NCI-H345 treated with DMSO at 0.1 percent for 48 hours (cell line): ENCODE measurements around the gene PRKCSH.
"Not testable (repeated sequence)": the region's sequence is repeated elsewhere in the genome, so short reads cannot be mapped to it uniquely, and the experiment has no call there.

Experiments
- DNase-seq: peaks from one replicate; lab custom pipeline; 2025; ENCODE audit not compliant: unreplicated experiment; lab: John Stamatoyannopoulos, UW

The PRKCSH gene

DNA sequence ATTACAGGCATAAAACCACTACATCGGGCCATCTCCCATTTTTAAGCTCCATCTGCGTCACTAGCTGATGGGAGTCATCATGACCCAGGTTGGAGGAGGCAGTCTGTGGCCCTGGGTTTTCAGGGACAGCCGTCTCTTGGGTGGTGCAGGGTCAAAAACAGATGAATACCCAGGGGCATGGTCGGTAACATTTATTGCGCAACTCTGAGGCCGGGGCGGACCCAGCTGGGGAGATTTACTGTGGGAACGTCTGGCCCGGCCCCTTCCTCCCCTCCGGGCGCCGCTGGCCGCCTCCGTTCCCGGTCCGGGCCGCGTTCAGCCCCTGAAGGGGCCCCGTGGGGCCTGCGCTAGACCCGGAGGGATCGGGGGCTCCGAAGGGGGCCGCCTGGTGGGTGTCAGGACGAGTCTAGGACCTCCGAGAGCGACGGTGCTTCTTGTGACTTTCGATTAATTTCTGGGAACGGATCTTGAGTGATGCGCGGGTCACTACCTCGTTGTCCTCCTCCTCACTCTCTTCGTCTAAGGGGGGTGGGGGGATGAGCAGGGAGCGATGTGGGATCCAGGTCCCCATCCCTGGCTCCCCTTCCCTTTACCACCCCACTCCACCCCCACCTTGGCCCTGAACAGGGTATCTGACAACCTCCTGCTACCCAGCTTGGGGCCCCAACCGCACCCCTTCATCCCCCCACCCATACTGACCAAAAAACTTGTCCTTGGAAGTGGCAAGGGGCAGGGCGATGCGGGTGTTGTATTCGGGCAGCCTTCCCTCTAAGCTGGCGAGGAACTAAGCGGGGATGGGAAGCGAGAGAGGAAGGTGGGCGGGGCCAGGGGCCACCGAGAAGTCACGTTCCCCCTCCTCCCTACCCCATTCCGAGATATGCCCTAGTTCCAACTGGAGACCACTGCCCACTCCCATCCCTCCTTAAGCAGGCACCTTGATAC is 14.7 kb upstream of the PRKCSH start:
- DNase-seq, result no peak

DNA sequence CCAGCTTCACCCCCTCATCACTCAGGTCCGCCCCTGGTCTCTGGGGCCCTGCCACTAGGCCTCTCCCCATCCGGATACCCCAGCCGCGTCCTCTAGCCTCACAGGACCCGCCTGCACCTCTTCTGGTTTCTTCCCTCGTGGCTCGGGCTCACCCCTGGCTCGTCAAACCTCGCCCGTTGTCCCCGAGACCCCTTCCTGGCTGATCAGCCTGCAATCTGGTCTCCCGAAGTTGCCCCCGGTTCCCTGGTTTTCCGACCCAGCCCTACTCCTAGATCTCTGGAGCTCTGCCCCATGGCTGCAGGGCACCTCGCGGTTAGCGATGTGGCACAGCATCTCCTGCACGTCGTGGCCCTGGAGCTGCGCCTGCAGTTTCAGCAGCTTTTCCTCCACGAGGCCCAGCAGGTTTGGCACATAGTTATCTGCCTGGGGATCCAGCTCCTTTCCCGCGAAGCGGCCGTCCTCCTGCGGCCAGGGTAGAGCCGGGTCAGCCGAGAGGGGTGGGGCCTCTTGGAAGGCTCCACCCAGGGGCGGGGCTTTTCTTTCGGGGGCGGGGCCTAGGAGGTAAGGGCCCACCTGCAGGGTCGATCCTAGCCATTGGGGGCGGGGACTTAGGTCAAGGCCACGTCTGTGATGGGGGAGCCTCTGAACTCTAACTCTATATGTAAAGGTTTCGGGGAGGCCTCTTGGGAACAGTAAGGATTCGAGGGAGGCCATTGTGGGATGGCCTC is 13.9 kb upstream of the PRKCSH start:
- no peak for DNase-seq

DNA sequence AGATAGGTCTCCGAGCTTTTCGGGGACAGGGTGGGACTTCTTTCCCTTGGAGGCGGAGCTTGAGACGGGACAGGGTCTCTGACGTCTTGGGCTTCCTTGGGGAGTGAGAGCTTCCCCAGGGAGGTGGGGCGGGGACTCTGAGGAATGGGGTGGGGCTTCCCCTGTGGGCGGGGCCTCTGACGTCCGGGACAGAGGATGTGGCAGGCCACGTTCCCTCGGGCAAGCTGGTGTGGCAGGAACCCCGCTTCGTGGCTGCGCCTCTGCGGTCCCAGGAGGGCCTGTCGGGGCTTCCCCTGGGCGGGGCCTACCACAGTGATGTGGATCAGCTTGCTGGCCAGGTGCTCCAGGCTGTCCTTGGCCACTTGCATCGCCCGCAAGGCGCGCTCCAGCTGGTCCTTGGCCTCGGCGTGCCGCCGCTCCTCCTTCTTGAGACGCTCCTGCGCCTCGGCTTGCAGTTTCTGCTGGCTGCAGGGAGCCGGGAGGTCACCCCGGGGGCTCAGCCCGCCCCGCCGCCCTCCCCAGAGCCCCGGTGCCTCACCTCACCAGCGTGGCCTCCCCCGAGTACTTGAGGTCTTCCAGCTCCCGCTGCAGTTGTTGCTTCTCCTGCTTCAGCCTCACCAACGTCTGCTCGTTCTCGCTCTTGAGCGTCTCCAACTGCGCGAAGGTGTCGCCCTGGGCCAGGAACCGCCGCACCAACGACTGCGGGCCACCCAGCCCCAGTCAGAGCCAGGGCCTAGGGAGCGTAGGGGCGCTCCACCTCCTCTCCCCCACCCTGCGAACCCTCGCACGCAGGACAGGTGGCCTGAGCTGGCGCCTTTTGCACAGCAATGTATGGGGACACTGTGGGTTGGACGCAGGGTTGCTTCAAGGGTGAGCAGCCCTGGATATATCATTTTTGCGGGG is 13.0 kb upstream of the PRKCSH start:
- DNase-seq, result no peak

DNA sequence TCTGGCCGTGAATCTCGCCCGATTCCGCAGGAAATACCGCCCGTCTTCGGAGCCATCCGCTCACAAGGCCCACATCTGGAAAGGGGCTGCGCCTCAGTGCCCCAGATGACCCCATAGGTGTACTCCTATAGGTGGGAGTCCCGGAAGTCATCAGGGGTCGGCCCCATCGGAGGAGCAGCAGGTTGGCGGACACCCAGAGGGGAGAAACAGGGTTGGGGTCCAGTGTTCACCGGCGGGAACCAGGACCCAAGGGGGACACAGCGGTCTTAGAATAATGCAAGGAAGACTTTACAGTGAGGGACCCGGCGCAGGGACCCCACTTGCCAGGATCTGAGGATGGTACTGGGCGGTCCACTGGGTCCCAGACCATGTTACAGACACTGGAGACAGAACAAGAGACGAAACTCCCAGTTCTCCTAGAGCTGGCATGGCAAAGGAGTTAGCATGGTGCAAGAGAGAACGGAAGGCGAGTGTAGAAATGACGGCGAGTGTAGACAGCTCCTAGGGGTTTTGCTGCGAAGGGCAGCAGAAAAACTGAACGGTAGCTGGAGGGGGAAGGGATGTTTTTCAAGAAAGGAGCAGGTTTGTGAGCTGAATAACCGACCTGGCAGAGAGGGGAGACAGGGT is 12.2 kb upstream of the PRKCSH start:
- DNase-seq, result no peak

DNA sequence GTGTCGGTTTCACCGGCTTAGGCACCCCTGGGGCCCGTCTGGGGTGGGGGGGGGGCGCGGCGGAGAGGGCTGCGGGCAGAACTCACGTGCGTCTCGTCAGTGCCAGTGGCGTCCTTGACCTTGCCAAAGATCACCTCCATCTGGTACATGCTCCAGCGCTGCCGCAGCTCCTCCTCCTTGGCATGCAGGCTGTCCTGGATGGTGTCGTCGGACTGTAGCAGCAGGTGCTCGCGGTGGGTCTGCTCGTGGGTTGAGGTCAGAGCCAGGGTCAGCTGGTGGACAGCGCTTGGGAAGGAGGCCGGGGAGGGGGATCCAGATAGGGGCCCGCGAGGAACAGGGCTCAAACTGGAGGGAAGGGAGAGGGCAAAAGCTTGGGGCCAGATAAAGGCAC is 11.6 kb upstream of the PRKCSH start:
- DNase-seq, result no peak

DNA sequence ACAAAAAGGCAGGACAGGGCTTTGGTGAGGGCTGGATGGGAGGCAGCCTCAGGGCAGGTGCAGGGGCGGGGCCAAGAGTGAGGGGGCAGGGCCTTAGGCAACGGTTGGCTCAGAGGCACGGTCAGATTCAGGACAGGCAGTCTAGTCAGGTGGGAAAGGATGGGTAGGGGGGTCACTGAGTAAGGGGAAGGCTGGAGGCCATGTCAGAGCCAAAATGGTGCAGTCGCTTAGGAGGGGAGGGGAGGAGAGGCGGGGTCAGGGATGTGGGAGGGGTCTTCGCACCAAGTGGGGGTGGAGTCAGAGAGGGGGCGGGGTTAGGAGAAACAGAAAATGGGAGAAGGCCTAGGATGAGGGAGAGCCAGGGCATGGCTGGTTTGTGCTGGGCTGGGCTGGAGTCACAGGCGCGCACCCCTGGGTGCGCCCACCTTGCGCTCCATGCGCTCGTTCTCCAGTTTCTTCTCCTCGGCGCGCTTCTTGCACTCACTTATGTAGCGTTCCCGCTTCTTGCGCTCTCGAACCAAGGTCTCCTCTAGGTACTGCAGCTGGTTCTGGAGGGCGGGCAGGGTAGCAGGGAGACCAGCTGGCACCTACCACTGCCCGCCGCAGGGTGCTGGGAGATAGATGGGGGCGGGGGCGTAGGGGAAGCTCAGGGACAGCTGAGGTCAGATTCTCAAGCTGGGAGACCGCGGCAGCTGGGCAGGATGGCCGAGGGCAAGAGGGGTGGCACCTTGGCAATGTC is 9.5 kb upstream of the PRKCSH start:
- no peak for DNase-seq

DNA sequence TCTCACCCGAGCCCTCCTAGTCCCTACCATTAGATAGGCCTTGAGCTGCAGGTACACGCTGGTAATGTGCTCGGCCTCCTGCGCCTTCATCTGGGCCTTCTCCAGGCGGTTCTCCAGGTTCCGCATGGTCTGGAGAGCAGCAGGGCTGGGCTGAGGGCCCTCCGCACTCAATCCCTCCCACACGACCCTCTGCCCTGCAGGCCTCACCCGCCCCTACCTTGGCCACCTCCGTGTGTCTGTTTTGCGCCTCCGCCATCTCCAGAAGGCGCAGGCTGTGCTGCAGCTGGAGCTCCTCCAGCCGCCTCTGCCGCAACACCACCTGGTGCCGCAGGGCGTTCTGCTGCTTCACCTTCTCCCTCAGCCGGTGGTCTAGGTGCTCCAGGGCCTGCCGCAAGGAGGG is 8.8 kb upstream of the PRKCSH start:
- no peak for DNase-seq

DNA sequence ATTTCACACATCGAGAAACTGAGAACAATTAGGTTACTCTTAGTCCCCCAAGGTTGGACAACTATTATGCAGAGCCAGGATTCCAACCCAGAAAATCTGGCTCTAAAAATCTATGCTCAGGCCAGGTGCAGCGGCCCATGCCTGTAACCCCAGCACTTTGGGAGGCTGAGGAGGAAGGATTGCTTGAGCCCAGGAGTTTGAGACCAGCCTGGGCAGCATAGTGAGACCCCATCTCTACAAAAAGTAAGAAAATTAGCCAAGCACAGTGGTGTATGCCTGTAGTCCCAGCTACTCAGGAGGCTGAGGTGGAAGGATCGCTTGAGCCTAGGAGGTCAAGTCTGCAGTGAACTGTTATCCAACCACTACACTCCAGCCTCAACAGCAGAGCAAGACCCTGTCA is 1.9 kb upstream of the PRKCSH start:
- not testable (repeated sequence) for DNase-seq

DNA sequence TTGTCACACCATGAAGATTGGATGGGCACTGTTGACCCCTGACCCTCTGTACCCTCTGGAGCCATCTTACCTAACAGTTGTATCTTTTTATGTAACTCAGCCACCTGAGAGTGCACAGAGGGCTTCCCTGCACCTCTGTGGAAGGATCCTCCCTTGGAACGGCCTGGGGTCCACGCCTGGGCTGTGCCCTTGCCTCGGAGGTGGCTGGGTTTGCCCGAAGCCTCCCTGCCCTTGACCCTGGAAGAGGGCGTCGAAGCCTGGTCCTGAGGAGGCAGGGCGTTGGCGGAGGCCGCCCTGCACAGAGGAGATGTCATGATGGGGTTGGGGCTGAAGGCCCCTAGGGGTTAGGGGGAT is 755 bp upstream of the PRKCSH start:
- no peak for DNase-seq

DNA sequence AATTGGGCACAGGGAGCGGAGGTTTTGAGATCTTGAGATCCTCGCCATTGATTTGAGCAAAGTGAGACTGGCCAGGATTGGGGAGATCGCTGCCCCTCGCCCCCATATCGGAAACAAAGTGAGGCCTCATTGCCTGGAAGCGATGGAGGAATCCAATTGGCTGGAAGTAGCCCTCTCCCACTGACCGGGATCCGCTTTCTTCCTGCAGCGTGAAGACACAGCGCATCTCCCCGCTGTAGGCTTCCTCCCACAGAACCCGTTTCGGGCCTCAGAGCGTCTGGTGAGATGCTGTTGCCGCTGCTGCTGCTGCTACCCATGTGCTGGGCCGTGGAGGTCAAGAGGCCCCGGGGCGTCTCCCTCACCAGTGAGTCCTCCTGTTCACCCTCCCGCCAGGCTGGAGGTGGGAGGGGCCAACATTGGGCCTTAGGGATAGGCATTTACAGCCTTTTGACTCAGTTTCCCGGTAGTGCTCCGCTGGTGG is 438 bp downstream of the PRKCSH start:
- DNase-seq, result no peak

DNA sequence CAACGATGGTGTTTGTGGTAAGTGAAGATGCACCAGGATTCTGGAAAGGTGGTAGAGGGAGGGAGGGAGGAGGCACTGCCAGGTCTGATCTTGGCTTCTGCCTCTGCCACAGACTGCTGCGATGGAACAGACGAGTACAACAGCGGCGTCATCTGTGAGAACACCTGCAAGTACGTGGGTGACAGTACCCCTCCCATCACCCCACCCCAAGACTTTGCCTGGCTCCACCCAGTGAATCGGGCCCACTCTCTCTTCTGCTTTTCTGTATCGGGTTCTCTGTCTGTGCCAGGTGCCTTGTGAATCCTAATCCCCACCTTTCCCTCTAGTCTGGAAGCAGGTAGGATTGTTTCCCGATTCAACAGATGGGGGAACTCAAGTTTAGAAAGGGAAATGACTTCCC is 2.5 kb downstream of the PRKCSH start:
- no peak for DNase-seq

DNA sequence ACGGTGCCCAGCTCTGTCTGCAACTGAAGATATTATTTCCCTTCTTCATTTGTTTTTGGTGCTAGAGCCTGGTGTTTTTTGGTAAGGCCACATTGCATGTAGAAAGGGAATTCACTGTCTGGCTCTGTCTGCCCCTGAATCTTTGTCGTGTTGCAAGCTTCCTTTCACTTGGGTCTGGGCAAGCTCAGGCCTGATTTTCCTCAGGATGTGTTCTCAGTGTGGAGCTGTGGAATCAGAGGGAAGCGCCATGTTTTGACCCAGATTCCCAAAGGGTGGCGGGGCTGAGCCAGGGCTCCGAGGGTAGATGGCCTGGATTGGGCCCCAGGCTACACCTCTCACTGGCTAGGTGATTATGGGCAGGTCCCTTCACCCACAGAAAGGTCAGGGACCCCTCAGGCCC is 8.6 kb downstream of the PRKCSH start:
- DNase-seq, result no peak

DNA sequence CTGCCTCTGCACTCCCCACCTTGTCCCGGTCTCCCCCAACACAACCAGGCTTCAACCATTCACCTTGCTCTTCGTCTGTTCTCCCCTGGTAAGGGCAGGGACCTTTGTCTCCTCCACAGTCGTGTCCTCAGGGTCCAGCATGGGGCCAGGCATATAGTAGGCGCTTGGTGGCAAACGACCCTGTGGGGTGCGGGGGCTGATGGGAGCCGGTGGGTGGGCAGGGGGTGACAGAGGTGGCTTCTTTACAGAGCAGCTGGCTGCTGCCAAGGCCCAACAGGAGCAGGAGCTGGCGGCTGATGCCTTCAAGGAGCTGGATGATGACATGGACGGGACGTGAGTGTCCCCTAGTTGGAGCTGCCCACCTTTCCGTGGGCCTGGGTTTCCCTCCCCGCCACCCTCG is 9.7 kb downstream of the PRKCSH start:
- no peak for DNase-seq

DNA sequence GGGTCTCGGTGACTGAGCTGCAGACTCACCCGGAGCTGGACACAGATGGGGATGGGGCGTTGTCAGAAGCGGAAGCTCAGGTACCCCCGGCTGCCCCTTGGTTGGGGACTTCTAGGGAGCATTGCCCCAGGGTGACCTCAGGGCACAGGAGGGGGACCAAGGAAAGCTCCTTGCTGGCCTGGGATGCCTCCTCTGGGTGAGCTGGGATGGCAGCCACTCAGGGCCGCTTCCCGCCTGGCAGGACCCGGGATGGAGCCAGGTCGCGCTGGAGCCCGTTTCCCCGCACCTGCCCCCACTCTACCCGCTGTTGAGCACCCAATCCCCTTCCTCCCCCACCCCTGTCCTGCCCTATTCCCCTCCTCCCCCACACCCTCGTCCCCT is 10.8 kb downstream of the PRKCSH start:
- no peak for DNase-seq

DNA sequence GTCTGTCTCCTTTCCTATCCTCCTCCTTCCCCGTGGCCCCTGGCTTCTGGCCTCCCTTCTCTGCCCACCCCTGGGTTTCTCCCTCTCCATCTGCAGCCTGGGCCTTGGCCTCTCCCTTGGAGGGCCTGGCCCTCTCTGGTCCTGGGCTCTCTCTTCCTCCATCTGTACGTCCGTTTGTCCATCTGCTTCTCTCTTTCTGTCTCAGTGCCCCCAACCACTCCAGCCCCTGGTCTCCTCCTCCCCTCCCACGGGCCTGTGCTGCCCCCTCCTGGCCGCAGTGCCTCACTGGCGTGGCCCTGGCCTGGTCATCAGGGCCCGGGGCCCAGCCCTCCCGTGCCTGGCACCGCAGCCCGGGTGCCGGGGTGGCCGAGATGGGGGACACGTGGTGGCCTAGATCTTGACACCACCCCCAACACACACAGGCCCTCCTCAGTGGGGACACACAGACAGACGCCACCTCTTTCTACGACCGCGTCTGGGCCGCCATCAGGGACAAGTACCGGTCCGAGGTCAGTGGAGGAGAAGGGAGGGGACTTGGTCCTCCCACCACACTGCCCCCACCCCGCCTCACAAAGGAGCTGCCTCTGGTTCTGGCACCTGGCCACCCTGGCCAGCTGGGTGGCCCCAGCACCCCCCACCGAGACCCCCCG is 11.3 kb downstream of the PRKCSH start:
- no peak for DNase-seq

DNA sequence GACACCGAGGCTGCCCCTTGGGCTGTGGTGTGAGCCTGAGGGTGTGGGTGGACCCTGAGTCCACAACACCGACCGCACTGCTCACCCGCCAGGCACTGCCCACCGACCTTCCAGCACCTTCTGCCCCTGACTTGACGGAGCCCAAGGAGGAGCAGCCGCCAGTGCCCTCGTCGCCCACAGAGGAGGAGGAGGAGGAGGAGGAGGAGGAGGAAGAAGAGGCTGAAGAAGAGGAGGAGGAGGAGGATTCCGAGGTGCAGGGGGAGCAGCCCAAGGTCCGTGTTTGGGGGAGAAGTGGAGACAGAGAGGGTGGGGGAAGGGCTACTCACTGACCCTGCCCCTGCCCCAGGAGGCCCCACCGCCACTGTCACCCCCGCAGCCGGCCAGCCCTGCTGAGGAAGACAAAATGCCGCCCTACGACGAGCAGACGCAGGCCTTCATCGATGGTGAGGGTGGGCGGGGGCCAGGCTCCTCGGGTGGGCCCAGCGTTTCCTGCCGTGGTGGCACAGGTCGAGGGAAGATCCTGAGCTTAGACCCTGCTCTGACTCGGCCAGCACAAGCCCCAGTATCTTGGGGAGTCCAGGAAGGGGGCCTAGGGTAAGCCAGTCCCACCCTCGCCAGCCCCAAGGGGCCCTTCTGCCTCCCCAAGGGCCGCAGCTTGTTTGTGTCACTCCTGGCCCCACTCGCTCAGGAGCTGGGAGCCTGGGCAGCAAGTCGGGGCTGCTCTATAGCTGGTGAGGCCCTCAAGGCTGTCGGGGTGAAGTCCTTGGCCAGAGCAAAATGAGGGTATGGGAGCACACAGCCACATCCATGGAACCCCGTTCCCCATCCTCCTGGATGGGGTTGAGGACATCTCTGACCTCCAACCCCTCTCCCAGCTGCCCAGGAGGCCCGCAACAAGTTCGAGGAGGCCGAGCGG is 12.2 kb downstream of the PRKCSH start:
- no peak for DNase-seq

DNA sequence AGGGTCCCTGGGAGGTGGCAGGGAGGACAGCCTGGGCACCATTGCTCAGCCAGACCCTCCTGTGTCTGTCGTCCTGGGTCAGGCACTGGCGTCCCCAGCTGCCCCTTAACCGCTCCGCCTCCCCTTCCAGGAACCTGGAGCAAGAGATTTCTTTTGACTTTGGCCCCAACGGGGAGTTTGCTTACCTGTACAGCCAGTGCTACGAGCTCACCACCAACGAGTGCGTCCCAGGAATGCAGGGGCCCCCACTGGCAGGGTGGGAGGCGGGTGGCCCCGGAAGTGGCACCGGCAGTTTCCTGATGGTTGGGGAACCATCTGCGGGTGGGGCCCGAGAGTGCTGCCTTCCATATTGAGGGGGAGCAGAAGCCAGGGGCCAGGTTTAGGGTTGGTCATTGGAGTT is 13.0 kb downstream of the PRKCSH start:
- DNase-seq, result no peak

DNA sequence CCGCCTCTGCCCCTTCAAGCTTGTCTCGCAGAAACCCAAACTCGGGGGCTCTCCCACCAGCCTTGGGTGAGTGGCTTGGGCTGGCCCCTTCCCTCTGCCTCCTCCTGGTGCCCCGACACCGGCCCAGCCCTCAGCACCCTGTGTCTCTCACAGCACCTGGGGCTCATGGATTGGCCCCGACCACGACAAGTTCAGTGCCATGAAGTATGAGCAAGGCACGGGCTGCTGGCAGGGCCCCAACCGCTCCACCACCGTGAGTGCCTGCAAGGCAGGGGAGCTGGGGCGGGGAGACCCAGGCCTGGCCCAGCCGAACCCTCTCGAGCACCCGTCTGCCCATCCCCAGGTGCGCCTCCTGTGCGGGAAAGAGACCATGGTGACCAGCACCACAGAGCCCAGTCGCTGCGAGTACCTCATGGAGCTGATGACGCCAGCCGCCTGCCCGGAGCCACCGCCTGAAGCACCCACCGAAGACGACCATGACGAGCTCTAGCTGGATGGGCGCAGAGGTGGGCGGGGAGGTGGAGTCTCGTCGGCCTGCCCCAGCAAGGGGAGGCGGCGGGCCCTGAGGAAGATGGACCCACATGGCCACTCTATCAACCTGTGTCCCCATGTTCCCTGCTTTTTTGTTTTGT is 13.6 kb downstream of the PRKCSH start:
- no peak for DNase-seq
